ENCODE measurements around the gene TENM3. TPM values are rescaled to one million over a fixed set of nuclear protein-coding genes. Genes with fewer than 3 reads are reported as not detected.

TENM3 gene
- total and polyA plus RNA-seq, 2 of the 8 experiments (the other 6 are each of a cell fraction or from before 2014, with no cell fraction given), result 36.9 to 69.3 TPM

DNA sequence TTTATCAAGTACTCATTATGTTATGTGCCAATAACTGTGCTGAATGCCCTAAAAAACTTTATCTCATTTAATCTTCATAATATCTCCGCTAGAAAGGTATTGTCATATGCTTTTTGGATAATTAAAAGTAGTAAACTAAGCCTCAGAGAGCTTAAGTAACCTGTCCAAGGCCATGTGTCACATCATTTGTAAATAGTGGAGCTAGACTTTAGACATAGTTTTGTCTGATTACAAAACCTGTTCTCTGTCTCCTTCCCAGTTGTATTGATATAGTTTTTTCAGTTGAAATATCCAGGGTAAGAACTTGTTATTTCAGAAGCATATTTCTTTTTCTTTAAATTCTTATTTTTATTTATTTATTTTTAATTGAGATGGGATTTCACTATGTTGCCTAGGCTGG lies 66.7 kb downstream of the TENM3 start:
- Histone ChIP-seq H4K8ac (ENCODE audit: extremely low read depth, insufficient read depth, low read length) (no peak overlapping the region), H3K27ac (ENCODE audit: low read depth, low read length) (no peak overlapping the region), H3K23me2 (ENCODE audit: low read depth, low read length) (peaks cover 2% of the 10 kb centered on the region; the same call in 1 of the 2 replicates), H2AFZ (ENCODE audit: low read length) (no peak overlapping the region), H3K14ac (ENCODE audit: insufficient read length) (no peak overlapping the region), H2BK20ac (ENCODE audit: low read length) (no peak overlapping the region), H2BK15ac (ENCODE audit: low read length) (no peak overlapping the region), H3K79me1 (ENCODE audit: low read depth, low read length) (peaks cover 2% of the 10 kb centered on the region; the same call in 1 of the 2 replicates), H3K23ac (ENCODE audit: insufficient read length) (no peak overlapping the region), H3K9ac (replicated peaks in 1 of 4; ENCODE audit: extremely low read depth in 1 of 4, low read depth in 3 of 4, low read length in 3 of 4) (no peak overlapping the region), H3K4ac (replicated peaks; ENCODE audit: insufficient read length, low read depth, low read length) (no peak overlapping the region), H3K27me3 (replicated peaks in 1 of 4; ENCODE audit: control insufficient read depth in 3 of 4, extremely low read depth in 1 of 4, insufficient read depth in 3 of 4, low read length in 3 of 4) (peaks cover 0 to 1% (median 0%) of the 10 kb centered on the region in 4 experiments; a peak in 1 of 7 replicates), H3K18ac (ENCODE audit: extremely low read depth, low read length) (no peak overlapping the region), H4K91ac (replicated peaks; ENCODE audit: insufficient read length, low read length) (no peak overlapping the region), H2BK5ac (ENCODE audit: low read depth, low read length) (no peak overlapping the region), H2BK120ac (replicated peaks; ENCODE audit: low read depth, low read length) (no peak overlapping the region), H2BK12ac (ENCODE audit: low read depth, low read length) (no peak overlapping the region), H3K79me2 (ENCODE audit: control insufficient read depth in 1 of 2, insufficient read depth in 2 of 2, low read length in 2 of 2) (no peaks in the 10 kb centered on the region), H4K5ac (ENCODE audit: insufficient read length, low read depth, low read length) (no peak overlapping the region), H3K9me3 (ENCODE audit: insufficient read depth in 2 of 2, low read depth in 1 of 2, low read length in 1 of 2) (peaks cover 6 to 8% of the 10 kb centered on the region in 2 experiments; a peak in 3 of 4 replicates), H2AK5ac (ENCODE audit: low read depth, low read length) (no peak overlapping the region), H4K20me1 (replicated peaks in 1 of 2; ENCODE audit: control insufficient read depth in 1 of 2, insufficient read depth in 2 of 2, low read length in 2 of 2) (no peaks in the 10 kb centered on the region), H3K36me3 (ENCODE audit: control insufficient read depth in 2 of 4, insufficient read depth in 4 of 4, low read length in 3 of 4) (peaks cover 0 to 6% (median 2%) of the 10 kb centered on the region in 4 experiments; a peak in 3 of 8 replicates), H3K4me2 (ENCODE audit: insufficient read depth in 1 of 2, low read depth in 2 of 2, low read length in 2 of 2) (no peak overlapping the region), H3K4me1 (replicated peaks in 1 of 4; ENCODE audit: control insufficient read depth in 3 of 4, insufficient read depth in 4 of 4, low read length in 3 of 4) (no peaks in the 10 kb centered on the region), H3K56ac (replicated peaks; ENCODE audit: insufficient read length, low read depth, low read length) (no peak overlapping the region), H3K4me3 (ENCODE audit: extremely low read depth in 1 of 4, insufficient read depth in 2 of 4, low read depth in 3 of 4, low read length in 4 of 4) (no peak overlapping the region)
- CTCF ChIA-PET (ENCODE audit: partially characterized antibody), result interaction anchor here (1.1 kb wide), 1 partner anchor 9 kb away, joined by 3 read pairs; no protein-coding TSS in a partner anchor
- DNase-seq (ENCODE audit: low read depth in 1 of 2, low spot score in 2 of 2) (no peak), FAIRE-seq (no peak)
- 94% methylated on average over 1 of the region's 1 CpG; no CpG with 5 or more reads in 1 of the 2 experiments for WGBS, 2 experiments (ENCODE audit: extremely low coverage in 1 of 2, insufficient coverage in 1 of 2, insufficient read length in 1 of 2, insufficient replicate concordance in 2 of 2, low coverage in 1 of 2, low lambda C conversion rate in 2 of 2, missing lambda C conversion rate in 1 of 2)
- no peak for TF ChIP-seq RAD21 (IDR thresholded peaks at IDR 0.05 in 1 of 2, conservative IDR thresholded peaks at IDR 0.05 in 1 of 2; ENCODE audit: low read depth in 2 of 2, low read length in 2 of 2)
- TF ChIP-seq TAF7 (optimal IDR thresholded peaks at IDR 0.05; ENCODE audit: borderline replicate concordance, low read depth, low read length), result no peak
- TF ChIP-seq KDM1A (IDR thresholded peaks at IDR 0.05; ENCODE audit: borderline replicate concordance, low read length), result no peak
- no peak for TF ChIP-seq POLR2AphosphoS5 (IDR thresholded peaks at IDR 0.05; ENCODE audit: low read depth, low read length)
- POLR2A ChIA-PET (ENCODE audit: partially characterized antibody), result no interaction called here
